Measurements from ENCODE around the gene MSRB3. TPM values are rescaled to one million over a fixed set of nuclear protein-coding genes. Genes with fewer than 3 reads are reported as not detected.

The MSRB3 gene
- total RNA-seq, 1 donor from 2014 or later = 1.1 TPM

DNA sequence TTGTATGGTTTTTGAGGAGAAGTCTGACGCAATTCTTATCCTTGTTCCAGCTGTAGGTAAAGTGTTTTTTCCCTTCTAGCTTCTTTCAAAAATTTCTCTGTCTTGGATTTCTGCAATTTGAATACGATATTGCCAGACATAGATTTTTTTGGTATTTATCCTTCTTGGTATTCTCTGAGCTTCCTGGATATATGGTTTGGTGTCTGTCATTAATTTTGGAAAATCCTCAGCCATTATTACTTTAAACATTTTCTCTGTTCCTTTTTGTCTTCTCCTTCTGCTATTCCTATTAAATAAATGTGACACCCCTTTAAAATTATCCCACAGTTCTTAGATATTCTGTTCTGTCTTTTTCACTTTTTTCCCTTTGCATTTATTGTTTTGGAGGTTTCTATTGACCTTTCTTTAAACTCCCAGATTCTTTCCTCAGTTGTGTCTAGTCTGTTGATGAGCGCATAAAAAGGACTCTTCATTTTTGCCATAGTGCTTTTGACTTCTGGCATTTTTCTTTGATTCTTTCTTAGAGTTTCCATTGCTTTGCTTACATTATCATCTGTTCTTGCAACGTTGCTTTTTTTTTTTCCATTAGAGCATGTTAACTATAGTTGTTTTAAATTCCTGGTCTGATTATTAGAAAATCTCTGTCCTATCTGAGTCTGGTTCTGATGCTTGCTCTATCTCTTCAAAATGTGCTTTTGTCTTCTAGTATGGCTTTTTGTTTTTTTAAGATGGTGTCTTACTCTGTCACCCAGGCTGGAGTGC lies 129.1 kb downstream of the MSRB3 start:
- H3K9me3 Mint-ChIP-seq (ENCODE audit: low read depth) = peaks cover 3% of the 10 kb centered on the region
- no peak for DNase-seq (ENCODE audit: low spot score, unreplicated experiment)
- no peak overlapping the region for H3K4me3 Mint-ChIP-seq (ENCODE audit: low read depth)
- no peaks in the 10 kb centered on the region for H3K36me3 Mint-ChIP-seq (ENCODE audit: insufficient read depth)
- no peaks in the 10 kb centered on the region for H3K4me1 Mint-ChIP-seq (ENCODE audit: low read depth)
- no peaks in the 10 kb centered on the region for H3K27me3 Mint-ChIP-seq
- TF ChIP-seq, protein P1, sequence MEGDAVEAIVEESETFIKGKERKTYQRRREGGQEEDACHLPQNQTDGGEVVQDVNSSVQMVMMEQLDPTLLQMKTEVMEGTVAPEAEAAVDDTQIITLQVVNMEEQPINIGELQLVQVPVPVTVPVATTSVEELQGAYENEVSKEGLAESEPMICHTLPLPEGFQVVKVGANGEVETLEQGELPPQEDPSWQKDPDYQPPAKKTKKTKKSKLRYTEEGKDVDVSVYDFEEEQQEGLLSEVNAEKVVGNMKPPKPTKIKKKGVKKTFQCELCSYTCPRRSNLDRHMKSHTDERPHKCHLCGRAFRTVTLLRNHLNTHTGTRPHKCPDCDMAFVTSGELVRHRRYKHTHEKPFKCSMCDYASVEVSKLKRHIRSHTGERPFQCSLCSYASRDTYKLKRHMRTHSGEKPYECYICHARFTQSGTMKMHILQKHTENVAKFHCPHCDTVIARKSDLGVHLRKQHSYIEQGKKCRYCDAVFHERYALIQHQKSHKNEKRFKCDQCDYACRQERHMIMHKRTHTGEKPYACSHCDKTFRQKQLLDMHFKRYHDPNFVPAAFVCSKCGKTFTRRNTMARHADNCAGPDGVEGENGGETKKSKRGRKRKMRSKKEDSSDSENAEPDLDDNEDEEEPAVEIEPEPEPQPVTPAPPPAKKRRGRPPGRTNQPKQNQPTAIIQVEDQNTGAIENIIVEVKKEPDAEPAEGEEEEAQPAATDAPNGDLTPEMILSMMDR (IDR thresholded peaks at IDR 0.05; ENCODE audit: unreplicated experiment) = no peak
- no peak overlapping the region for H3K27ac Mint-ChIP-seq

DNA sequence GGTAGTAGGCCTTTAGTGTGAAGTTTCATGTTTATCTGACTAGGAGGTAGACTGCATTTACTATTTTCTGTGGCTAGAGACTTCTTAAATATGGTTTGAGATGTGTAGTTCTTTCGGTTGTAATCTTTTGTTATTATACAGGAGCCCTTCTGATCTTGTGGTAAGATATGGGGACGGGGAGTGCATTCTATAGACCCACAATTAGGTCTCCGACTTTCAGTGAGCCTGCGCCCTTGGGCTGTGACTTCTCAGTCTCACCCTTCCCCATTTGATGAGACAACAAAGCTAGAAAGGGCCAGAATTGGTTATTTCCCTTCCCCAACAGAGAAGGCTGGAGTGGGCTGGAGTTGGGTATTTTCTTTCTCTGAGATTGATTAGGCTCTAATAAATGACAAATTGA lies 130.0 kb downstream of the MSRB3 start:
- no peaks in the 10 kb centered on the region for H3K4me1 Mint-ChIP-seq (ENCODE audit: low read depth)

DNA sequence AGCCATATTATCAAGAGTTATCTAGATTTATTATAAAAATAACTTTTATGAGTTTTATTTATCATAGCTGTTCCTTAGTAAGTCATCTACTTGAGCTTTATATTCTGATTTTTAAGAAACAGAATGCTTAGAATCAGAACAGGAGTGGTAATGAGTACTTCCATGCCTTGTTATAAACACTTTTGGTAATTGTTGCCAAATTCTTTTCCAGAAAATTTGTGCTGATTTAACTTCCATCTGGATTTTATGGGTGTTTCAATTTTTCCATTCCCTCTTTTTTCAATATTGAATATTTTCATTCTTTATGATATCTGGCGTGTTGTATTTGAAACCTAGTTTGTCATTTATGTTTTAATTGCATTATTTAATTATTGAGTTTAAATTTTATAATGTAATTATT lies 131.2 kb downstream of the MSRB3 start:
- H3K4me1 Mint-ChIP-seq (ENCODE audit: low read depth) = no peaks in the 10 kb centered on the region
- H3K4me3 Mint-ChIP-seq (ENCODE audit: low read depth) = no peak overlapping the region
- no peak for DNase-seq (ENCODE audit: low spot score, unreplicated experiment)
- no peaks in the 10 kb centered on the region for H3K27me3 Mint-ChIP-seq
- TF ChIP-seq, protein P1 (IDR thresholded peaks at IDR 0.05; ENCODE audit: unreplicated experiment) = no peak
- H3K36me3 Mint-ChIP-seq (ENCODE audit: insufficient read depth) = no peaks in the 10 kb centered on the region
- H3K9me3 Mint-ChIP-seq (ENCODE audit: low read depth) = peaks cover 3% of the 10 kb centered on the region
- no peak overlapping the region for H3K27ac Mint-ChIP-seq

More for the DNA sequence above, 130.0 kb downstream of the MSRB3 start:
- Mint-ChIP-seq H3K36me3 (ENCODE audit: insufficient read depth) (no peaks in the 10 kb centered on the region), H3K27me3 (no peaks in the 10 kb centered on the region), H3K4me3 (ENCODE audit: low read depth) (no peak overlapping the region), H3K27ac (no peak overlapping the region), H3K9me3 (ENCODE audit: low read depth) (peaks cover 3% of the 10 kb centered on the region)
- DNase-seq (ENCODE audit: low spot score, unreplicated experiment) = no peak
- TF ChIP-seq, protein P1 (IDR thresholded peaks at IDR 0.05; ENCODE audit: unreplicated experiment) = no peak

- H3K27ac Mint-ChIP-seq = no peak overlapping the region
- H3K27me3 Mint-ChIP-seq = no peaks in the 10 kb centered on the region
- no peak for DNase-seq (ENCODE audit: low spot score, unreplicated experiment)
- H3K9me3 Mint-ChIP-seq (ENCODE audit: low read depth) = peaks cover 3% of the 10 kb centered on the region
- TF ChIP-seq, protein P1 (IDR thresholded peaks at IDR 0.05; ENCODE audit: unreplicated experiment) = no peak
- no peaks in the 10 kb centered on the region for H3K4me1 Mint-ChIP-seq (ENCODE audit: low read depth)
- H3K4me3 Mint-ChIP-seq (ENCODE audit: low read depth) = no peak overlapping the region
- no peaks in the 10 kb centered on the region for H3K36me3 Mint-ChIP-seq (ENCODE audit: insufficient read depth)
Observed at GRCh38 chr12:65411171-65411570, 132.7 kb downstream of the MSRB3 start.

DNA sequence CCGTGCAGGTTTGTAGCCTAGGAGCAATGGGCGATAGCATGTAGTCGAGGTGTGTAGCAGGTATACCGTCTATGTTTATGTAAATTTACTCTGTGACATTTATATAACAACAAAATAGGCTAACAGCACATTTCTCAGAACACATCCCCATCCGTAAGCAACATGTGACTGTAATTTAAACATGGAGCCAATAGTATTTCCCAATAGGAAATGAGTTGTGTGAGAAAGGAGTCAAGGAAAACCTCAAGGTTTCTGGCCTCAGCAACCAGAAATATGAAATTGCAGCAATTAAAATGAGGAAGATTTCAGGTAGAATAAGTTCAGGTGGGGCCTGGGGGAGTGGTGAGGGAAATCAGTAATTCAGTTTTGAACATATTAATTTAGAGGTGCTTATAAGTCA lies 136.0 kb downstream of the MSRB3 start:
- Mint-ChIP-seq H3K27me3 (no peaks in the 10 kb centered on the region), H3K4me3 (ENCODE audit: low read depth) (no peak overlapping the region), H3K9me3 (ENCODE audit: low read depth) (peaks cover 5% of the 10 kb centered on the region), H3K27ac (no peak overlapping the region), H3K4me1 (ENCODE audit: low read depth) (no peaks in the 10 kb centered on the region), H3K36me3 (ENCODE audit: insufficient read depth) (no peaks in the 10 kb centered on the region)
- TF ChIP-seq, protein P1 (IDR thresholded peaks at IDR 0.05; ENCODE audit: unreplicated experiment) = no peak
- DNase-seq (ENCODE audit: low spot score, unreplicated experiment) = no peak
